Measurements from ENCODE around the gene ZNF467.
A peak's percentile ranks its signal among the peaks of the same experiment; 100 is the strongest.

Gene ZNF467

DNA sequence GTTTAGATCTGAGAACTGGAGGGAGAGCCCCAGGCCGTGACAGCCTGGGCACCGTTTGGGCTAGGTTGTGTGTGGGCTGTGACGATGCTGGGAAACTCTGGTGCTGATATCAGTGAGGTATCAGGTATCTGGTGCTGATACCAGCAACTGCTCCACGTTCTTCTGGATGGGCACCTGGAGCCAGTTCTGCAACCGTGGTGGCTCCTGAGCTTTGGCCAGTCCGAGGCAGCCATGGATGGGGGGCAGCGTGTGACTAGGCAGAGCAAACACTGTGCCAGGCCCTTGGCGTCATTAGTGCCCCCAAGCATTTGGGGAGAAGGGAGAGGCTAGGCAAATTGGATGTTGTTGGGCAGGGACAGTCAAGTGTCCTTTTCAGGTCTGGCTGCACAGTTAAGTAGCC lies 57.9 kb downstream of the ZNF467 start:
- no peak for DNase-seq (ENCODE audit: low read depth in 2 of 2)

DNA sequence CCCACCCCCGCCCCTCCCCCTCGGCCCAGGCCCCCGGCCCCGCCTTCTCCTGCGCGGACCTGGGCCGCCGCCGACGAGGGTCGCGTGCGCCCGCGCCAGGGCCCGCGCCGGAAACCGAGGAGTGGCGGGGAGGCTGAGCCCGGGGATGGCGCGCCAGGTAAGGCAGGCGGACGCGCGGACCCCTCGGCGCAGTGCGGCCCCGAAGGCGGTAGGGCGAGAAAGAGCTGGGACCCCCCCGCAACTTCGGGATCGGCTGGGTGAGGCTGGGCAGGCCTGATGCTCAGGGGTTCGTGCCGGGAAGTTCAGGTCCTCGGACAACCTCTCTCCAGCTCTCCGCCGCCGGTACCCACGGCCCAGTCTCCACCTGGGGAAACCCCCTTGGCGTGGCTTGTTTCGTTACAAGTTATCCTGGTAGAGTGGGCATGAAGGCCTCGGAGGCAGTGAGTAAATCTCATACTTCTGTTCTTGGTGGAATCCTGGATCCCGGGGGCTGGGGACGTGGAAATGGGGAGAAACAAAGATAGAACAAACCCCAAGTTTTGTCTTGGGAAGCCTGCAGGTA lies 58.4 kb downstream of the ZNF467 start:
- DNase-seq (ENCODE audit: low read depth in 2 of 2): peak in 1 of 2 donors; percentile 40
